Skeletal muscle tissue (tissue), 4 donors: ENCODE data around the gene DLG2. TPM values are rescaled to one million over a fixed set of nuclear protein-coding genes. Genes with fewer than 3 reads are reported as not detected.

Experiments used
- H3K27ac ChIP-seq: one replicate; pipeline ENCODE4 v1.7.0; 2013; ENCODE audit warnings: mild to moderate bottlenecking, low read depth, low read length, inconsistent platforms
- H3K27me3 ChIP-seq, 3 donors: one replicate each; pipeline ENCODE4 v1.7.0; 2013; ENCODE audit warnings: low read length in 3 of 3; ENCODE audit not compliant: control insufficient read depth in 3 of 3, insufficient read depth in 3 of 3
- H3K36me3 ChIP-seq, 3 donors: one replicate each; pipeline ENCODE4 v1.7.0; 2013; ENCODE audit warnings: low read length in 3 of 3; ENCODE audit not compliant: control insufficient read depth in 3 of 3, insufficient read depth in 3 of 3
- H3K4me1 ChIP-seq, 3 donors: one replicate each; pipeline ENCODE4 v1.7.0; 2013; ENCODE audit warnings: low read length in 3 of 3, mild to moderate bottlenecking in 3 of 3; ENCODE audit not compliant: control insufficient read depth in 3 of 3, insufficient read depth in 3 of 3
- H3K4me3 ChIP-seq, 3 donors: one replicate each; pipeline ENCODE4 v1.7.0; 2013; ENCODE audit warnings: low read length in 3 of 3
- H3K9ac ChIP-seq, 3 donors: one replicate each; pipeline ENCODE4 v1.7.0; 2013; ENCODE audit warnings: low read length in 3 of 3, mild to moderate bottlenecking in 3 of 3, moderate library complexity in 2 of 3, low read depth in 1 of 3
- H3K9me3 ChIP-seq, 3 donors: one replicate each; pipeline ENCODE4 v1.7.0; 2013; ENCODE audit warnings: low read length in 3 of 3; ENCODE audit not compliant: control insufficient read depth in 3 of 3
- total RNA-seq: library from RNA; depleted of rRNA; stranded (reverse); fragments of >200 nt; gene quantifications from one replicate; pipeline ENCODE4 v1.2.3, GENCODE V29; 2014
- donor health status: Osteomylitis.

DLG2 gene
- total RNA-seq, 1 donor from 2014 or later, result 18.3 TPM

GRCh38 chr11:83689144-83689780 lies 1937.9 kb downstream of the DLG2 start:
- H3K27ac ChIP-seq, result no peak overlapping the region
- H3K36me3 ChIP-seq, result no peaks in the 10 kb centered on the region
- H3K9me3 ChIP-seq, result no peaks in the 10 kb centered on the region
- H3K4me3 ChIP-seq, result no peak overlapping the region
- H3K4me1 ChIP-seq, result peaks cover 0 to 9% (median 0%) of the 10 kb centered on the region in 3 donors
- no peaks in the 10 kb centered on the region for H3K27me3 ChIP-seq
- no peak overlapping the region for H3K9ac ChIP-seq

GRCh38 chr11:83687787-83688186 lies 1939.4 kb downstream of the DLG2 start:
- Histone ChIP-seq H3K27me3 (no peaks in the 10 kb centered on the region), H3K4me1 (peaks cover 0 to 9% (median 0%) of the 10 kb centered on the region in 3 donors), H3K36me3 (no peaks in the 10 kb centered on the region), H3K9ac (no peak overlapping the region), H3K4me3 (no peak overlapping the region), H3K9me3 (no peaks in the 10 kb centered on the region), H3K27ac (no peak overlapping the region)

DNA sequence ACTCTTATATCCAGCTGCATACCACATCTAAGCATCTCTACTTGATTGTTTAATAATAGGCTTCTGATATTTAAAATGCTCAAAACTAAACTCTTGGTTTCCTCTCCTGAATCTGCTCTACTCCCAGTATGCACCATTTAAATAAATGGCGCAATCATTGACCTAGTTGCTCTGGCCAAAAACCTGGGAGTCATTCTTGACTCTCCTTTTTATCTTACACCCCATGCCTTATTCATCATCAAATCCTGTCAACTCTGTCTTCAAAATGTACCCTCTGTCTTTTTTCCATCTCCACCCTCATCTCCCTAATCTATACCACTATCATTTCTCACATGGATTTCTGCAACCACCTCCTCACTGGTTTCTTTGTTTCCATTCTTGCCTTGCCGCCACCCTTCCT lies 1941.4 kb downstream of the DLG2 start:
- no peaks in the 10 kb centered on the region for H3K36me3 ChIP-seq
- H3K27ac ChIP-seq, result no peak overlapping the region

GRCh38 chr11:83684071-83684470 lies 1943.1 kb downstream of the DLG2 start:
- Histone ChIP-seq H3K4me3 (no peak overlapping the region), H3K9ac (no peak overlapping the region), H3K36me3 (no peaks in the 10 kb centered on the region), H3K27me3 (no peaks in the 10 kb centered on the region), H3K27ac (no peak overlapping the region), H3K9me3 (no peaks in the 10 kb centered on the region), H3K4me1 (peaks cover 0 to 7% (median 0%) of the 10 kb centered on the region in 3 donors)

More for the DNA sequence above, 1941.4 kb downstream of the DLG2 start:
- Histone ChIP-seq H3K4me1 (peaks cover 0 to 7% (median 0%) of the 10 kb centered on the region in 3 donors), H3K4me3 (no peak overlapping the region), H3K9ac (no peak overlapping the region), H3K9me3 (no peaks in the 10 kb centered on the region), H3K27me3 (no peaks in the 10 kb centered on the region)

- H3K27me3 ChIP-seq, result no peaks in the 10 kb centered on the region
- no peak overlapping the region for H3K4me3 ChIP-seq
- H3K27ac ChIP-seq, result no peak overlapping the region
- H3K4me1 ChIP-seq, result peaks cover 0 to 7% (median 0%) of the 10 kb centered on the region in 3 donors
- H3K9ac ChIP-seq, result no peak overlapping the region
- H3K36me3 ChIP-seq, result no peaks in the 10 kb centered on the region
- H3K9me3 ChIP-seq, result no peaks in the 10 kb centered on the region
These were observed 1944.6 kb downstream of the DLG2 start for GRCh38 chr11:83682611-83682973.

DNA sequence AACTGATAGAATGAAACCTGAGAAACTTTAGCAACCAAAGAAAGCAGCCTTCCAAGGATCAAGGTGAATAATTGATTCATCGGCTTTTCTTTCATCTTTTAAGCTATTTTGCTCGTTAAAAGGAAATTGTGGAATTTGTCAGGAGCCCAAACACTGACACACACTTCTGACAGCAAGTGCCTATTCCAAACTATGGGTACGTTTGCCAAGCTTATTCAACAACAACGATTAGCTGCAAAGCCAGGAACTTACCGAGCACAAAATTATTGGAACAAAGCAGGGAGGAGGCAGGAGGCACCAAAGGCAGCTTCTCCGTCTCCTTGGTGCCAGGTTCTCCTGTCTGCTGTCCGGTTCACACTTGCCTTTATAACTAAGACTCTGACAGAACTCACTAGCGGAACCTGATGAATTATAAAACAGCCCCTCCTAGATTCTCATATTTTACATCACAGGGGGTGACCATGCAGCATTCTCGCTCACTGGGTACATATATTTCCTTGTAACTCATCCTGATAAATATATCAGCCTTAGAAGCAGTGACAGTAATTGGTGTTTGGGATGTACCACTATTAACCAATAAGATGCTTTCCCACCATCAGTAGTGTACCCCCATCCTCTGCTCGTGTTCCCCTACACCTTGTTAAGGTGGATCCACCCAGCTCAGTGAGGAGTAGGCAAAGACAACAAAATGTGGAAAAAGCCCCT lies 1945.1 kb downstream of the DLG2 start:
- H3K9ac ChIP-seq, result no peak overlapping the region
- H3K27ac ChIP-seq, result no peak overlapping the region
- peaks cover 0 to 7% (median 0%) of the 10 kb centered on the region in 3 donors for H3K4me1 ChIP-seq
- H3K9me3 ChIP-seq, result no peaks in the 10 kb centered on the region
- H3K4me3 ChIP-seq, result peak overlapping the region in 2 of 3 donors; percentile 49 to 57
- no peaks in the 10 kb centered on the region for H3K36me3 ChIP-seq
- H3K27me3 ChIP-seq, result no peaks in the 10 kb centered on the region

DNA sequence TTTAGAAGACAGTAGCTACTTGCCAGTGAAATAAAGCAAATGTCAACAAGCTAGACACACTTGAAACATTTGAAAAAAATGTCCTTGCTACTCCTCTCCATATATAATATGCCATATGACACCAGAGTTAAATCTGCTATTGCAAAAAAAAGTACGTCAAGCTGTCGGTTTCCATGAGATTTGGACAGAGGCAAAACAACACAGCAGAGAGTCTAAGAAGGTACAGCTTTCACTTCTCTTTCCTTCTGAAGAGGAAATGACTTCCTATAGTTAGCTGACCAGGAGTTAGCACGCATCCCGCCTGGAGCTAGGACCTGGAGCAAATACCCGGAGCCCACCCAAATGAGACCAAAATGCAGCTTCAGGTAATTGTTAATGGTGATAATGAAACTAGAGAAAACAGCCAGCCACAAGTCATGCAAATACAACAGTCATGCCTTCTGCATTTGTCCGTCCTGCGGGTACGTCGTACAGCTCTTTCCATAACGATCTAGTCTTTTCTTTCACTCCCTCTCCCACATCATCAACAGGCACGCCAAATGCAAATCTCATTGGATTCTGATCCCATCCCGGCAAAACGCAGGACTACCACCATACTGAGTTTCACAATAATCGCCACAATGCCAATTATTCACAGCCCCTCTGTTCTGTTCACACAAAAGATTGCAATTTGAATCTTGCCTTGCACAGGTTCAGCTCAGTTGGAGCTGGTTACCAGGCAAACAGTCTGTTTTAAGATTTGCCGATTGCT lies 1945.9 kb downstream of the DLG2 start:
- Histone ChIP-seq H3K27me3 (no peaks in the 10 kb centered on the region), H3K36me3 (no peaks in the 10 kb centered on the region), H3K4me3 (peak overlapping the region; percentile 38 to 57 (median 49)), H3K9ac (peak overlapping the region in 2 of 3 donors; percentile 8 to 34), H3K9me3 (no peaks in the 10 kb centered on the region), H3K27ac (no peak overlapping the region), H3K4me1 (peaks cover 0 to 7% (median 0%) of the 10 kb centered on the region in 3 donors)

DNA sequence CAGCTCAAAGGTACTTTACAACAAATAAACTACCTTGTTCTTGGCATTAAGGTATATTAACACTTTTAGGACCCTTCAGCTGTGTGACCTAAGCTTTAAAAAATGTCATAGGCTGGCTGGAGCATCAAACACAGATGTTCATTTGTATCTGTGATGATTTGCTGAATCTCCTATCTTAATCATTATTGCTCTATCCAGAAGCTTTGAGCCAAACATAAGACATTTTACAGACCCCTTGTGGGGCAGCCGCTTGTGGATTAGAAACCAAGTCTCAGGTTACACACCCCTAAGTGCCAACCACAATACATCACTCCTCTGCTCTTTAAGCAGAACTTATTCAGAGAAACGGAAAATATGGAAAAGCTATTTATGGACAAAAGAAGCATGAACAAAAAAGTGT lies 1946.8 kb downstream of the DLG2 start:
- Histone ChIP-seq H3K27me3 (no peaks in the 10 kb centered on the region), H3K9ac (no peak overlapping the region), H3K27ac (no peak overlapping the region), H3K4me3 (no peak overlapping the region), H3K36me3 (no peaks in the 10 kb centered on the region), H3K9me3 (no peaks in the 10 kb centered on the region), H3K4me1 (peaks cover 0 to 7% (median 0%) of the 10 kb centered on the region in 3 donors)

DNA sequence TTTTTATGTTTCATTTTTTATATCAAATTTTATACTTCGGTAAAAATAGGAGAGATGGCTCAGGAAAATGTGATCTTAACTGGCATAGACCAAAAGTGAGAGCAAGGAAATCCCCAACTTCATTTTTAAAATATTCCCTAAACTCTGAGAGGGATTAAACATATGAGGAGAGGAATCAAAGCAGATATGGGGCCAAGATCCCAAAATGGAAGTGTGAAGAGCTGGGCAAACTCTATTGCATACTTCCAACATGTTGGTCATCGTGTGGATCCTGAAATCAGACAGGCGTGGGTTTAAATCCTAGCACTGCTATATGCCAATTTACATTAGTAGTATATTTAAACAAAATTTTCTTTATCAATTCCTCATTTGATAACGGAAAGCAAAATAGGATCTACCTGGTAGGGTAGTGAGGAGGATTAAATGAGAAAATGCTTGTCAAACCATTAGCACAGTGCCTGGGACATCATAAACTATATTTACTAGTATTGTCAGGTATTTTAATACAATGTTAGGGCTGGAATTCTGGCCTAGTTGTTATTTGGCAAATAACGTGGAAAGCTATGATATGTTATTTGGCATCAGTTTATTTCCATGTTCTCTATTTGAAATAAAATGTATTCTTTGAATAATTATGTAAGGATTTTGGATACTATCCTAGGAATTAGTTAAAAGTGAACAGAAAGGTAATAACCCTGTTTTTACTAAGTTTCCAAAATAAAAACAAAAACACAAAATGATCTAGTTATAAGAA lies 1948.1 kb downstream of the DLG2 start:
- Histone ChIP-seq H3K36me3 (no peaks in the 10 kb centered on the region), H3K9me3 (no peaks in the 10 kb centered on the region), H3K9ac (no peak overlapping the region), H3K4me1 (peaks cover 0 to 7% (median 0%) of the 10 kb centered on the region in 3 donors), H3K27me3 (no peaks in the 10 kb centered on the region), H3K4me3 (no peak overlapping the region), H3K27ac (no peak overlapping the region)
